ENCODE measurements around the gene CT45A9.
"Not testable (repeated sequence)": the region's sequence is repeated elsewhere in the genome, so short reads cannot be mapped to it uniquely, and the experiment has no call there.

The CT45A9 gene

GRCh38 chrX:135871712-135872111 is at the start of gene CT45A9:
CT45A9 (minus strand) TSS chrX:135871812; CDS start chrX:135868061, 3,751 bp downstream.
- not testable (repeated sequence) for H3K4me3 ChIP-seq (ENCODE audit: low read length); H3K4me1 ChIP-seq (ENCODE audit: control insufficient read depth, insufficient read depth, low read length); H3K36me3 ChIP-seq (ENCODE audit: control insufficient read depth, insufficient read depth, low read length); H3K9me3 ChIP-seq (ENCODE audit: control insufficient read depth, low read length); H3K27me3 ChIP-seq (ENCODE audit: control insufficient read depth, insufficient read depth, low read length); H3K9ac ChIP-seq (ENCODE audit: low read length)

DNA sequence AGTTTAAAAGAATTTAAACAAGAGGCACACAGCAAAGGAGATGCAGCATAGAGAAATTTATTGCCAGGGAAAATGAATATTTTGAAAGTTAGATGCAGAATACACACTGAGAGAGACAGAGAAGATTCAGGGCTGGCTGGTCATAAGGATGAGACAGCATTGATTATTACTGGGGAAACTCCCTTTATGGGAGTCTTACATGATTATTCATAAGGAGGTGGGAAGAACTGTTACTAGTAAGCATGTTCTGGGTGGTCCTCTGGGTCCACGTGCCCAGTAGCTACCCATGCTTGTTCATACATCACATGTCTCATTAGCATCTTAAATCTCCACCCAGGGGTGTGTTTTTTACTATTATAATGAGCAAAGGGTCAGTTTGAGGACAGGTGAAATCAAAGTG is 48.9 kb upstream of the CT45A9 start:
- not testable (repeated sequence) for H3K4me3 ChIP-seq (ENCODE audit: low read length); H3K36me3 ChIP-seq (ENCODE audit: control insufficient read depth, insufficient read depth, low read length); H3K4me1 ChIP-seq (ENCODE audit: control insufficient read depth, insufficient read depth, low read length); H3K9me3 ChIP-seq (ENCODE audit: control insufficient read depth, low read length); H3K27me3 ChIP-seq (ENCODE audit: control insufficient read depth, insufficient read depth, low read length); H3K9ac ChIP-seq (ENCODE audit: low read length)

DNA sequence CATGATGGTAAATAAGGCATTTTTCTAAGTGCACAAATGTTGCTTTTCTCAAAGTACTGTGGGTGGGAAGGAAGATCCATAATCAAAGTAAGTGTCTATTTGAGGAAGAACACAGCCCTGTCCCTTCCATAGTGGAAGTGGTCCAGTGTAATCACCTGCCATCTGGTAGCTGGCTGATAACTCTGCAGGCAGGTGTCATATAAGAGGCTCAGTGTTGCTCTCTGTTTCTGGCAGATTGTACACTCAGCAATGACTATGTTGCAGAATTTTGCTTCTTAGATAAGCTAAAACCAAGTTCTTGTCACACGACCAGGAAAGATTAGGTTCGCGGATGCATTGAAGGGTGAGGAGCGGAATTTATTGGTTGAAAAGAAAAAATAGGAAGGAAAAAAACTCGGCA is 42.8 kb upstream of the CT45A9 start:
- no peak overlapping the region for H3K9ac ChIP-seq (ENCODE audit: low read length)
- no peaks in the 10 kb centered on the region for H3K27me3 ChIP-seq (ENCODE audit: control insufficient read depth, insufficient read depth, low read length)
- no peaks in the 10 kb centered on the region for H3K4me1 ChIP-seq (ENCODE audit: control insufficient read depth, insufficient read depth, low read length)

DNA sequence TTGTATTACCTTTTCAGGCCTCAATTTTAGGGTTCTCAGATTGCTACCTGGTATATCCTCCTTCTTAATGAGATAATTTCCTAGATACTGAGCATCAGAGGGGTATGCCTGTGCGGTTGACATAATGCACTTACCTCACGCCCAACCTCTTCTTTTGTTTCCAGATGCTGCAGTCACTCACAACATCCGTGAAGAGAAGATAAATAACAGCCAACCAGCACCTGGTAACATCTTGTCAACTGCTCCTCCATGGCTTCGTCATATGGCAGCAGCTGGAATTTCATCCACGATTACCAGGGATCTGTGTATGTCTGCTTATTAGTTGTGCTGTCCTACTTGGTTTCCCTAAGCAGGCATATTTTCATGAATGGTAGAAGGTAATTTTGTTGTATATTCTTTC is 38.6 kb upstream of the CT45A9 start:
- no peaks in the 10 kb centered on the region for H3K36me3 ChIP-seq (ENCODE audit: control insufficient read depth, insufficient read depth, low read length)
- no peaks in the 10 kb centered on the region for H3K4me1 ChIP-seq (ENCODE audit: control insufficient read depth, insufficient read depth, low read length)
- H3K9ac ChIP-seq (ENCODE audit: low read length), result no peak overlapping the region
- H3K9me3 ChIP-seq (ENCODE audit: control insufficient read depth, low read length), result no peaks in the 10 kb centered on the region
- no peak overlapping the region for H3K4me3 ChIP-seq (ENCODE audit: low read length)
- H3K27me3 ChIP-seq (ENCODE audit: control insufficient read depth, insufficient read depth, low read length), result no peaks in the 10 kb centered on the region

More for the DNA sequence above, 42.8 kb upstream of the CT45A9 start:
- H3K36me3 ChIP-seq (ENCODE audit: control insufficient read depth, insufficient read depth, low read length), result no peaks in the 10 kb centered on the region
- no peaks in the 10 kb centered on the region for H3K9me3 ChIP-seq (ENCODE audit: control insufficient read depth, low read length)
- H3K4me3 ChIP-seq (ENCODE audit: low read length), result no peak overlapping the region

DNA sequence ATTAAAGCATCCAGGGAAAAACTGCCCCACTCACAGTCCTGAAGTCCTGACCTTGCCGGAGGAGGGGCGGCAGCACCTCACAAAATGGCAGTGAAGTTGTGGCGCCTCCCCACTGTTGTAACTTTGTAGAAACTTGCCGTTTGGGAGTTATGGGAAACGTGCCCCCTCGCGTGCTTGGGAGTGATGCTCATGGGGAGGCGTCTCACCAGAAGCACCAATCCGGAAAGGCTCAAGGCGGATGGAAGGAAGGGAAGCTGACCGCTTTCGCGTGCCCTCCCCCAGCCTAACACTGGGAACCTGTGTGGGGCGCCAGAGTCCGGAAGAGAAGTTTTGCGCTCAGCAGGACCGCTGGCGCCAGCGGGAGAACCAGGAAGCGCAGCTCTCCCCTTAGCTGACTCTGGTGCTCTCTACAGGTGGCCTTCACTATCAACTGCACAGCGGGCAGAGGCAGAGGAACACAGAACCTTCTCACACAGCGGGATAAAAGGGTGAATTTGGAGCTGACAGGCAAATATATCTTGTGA is 21.7 kb upstream of the CT45A9 start, which contains the start of the genes CT45A10 and SAGE1:
Gene CT45A10 (minus strand): TSS at position 151 of the 524 bp plus-strand sequence. CDS start 8,100 bp downstream, outside the sequence.
Gene SAGE1 (plus strand): TSS at position 423 of the 524 bp plus-strand sequence. CDS start 2,527 bp downstream, outside the sequence.
- Histone ChIP-seq H3K36me3 (ENCODE audit: control insufficient read depth, insufficient read depth, low read length) (no peaks in the 10 kb centered on the region), H3K9me3 (ENCODE audit: control insufficient read depth, low read length) (no peaks in the 10 kb centered on the region), H3K4me1 (ENCODE audit: control insufficient read depth, insufficient read depth, low read length) (no peaks in the 10 kb centered on the region), H3K27me3 (ENCODE audit: control insufficient read depth, insufficient read depth, low read length) (no peaks in the 10 kb centered on the region), H3K9ac (ENCODE audit: low read length) (no peak within 1 kb of the TSS), H3K4me3 (ENCODE audit: low read length) (no peak within 1 kb of the TSS)

DNA sequence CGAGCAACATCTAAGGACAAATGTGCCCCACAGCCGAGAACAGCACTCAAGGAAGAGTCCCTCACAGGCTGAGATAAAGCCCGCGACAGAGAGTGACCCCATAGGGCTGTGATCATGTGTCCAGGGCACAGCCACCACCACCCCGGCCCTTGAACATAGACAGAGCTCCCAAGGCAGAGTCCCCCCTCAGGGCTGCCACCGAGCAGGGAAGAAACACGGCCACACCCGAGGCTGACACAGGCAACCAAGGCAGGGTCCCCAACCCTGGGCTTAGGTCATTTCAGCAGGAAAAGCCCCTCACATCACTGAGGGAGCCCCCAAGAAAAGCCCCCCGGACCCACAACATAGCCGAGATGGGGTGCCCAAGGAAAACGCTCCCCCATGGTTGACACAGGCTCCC is 21.2 kb upstream of the CT45A9 start:
- H3K27me3 ChIP-seq (ENCODE audit: control insufficient read depth, insufficient read depth, low read length), result no peaks in the 10 kb centered on the region
- no peaks in the 10 kb centered on the region for H3K9me3 ChIP-seq (ENCODE audit: control insufficient read depth, low read length)
- H3K4me1 ChIP-seq (ENCODE audit: control insufficient read depth, insufficient read depth, low read length), result no peaks in the 10 kb centered on the region
- no peaks in the 10 kb centered on the region for H3K36me3 ChIP-seq (ENCODE audit: control insufficient read depth, insufficient read depth, low read length)
- no peak overlapping the region for H3K9ac ChIP-seq (ENCODE audit: low read length)
- no peak overlapping the region for H3K4me3 ChIP-seq (ENCODE audit: low read length)

DNA sequence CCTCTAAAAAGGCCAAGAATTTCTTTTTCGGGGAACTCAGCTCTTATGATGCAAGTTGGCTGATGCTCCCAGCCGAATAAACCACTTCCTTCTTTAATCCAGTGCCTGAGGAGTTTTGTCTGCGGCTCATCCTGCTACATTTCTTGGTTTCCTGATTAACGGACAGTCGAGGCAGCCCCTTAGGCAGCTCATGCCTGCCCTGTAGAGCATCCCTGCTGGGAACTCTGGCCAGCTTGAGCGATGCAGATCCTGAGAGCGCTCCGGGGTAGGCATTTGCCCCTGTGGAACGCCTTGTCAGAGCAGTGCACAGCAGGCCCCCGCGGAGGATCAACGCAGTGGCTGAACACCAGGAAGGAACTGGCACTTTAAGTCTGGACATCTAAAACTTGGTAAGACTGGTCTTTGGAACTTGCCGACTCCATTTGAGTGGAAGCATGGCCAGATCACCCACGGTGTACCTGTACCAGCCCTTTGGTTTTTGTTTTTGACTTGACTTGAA is 18.5 kb upstream of the CT45A9 start:
- H3K9ac ChIP-seq (ENCODE audit: low read length), result no peak overlapping the region
- no peaks in the 10 kb centered on the region for H3K27me3 ChIP-seq (ENCODE audit: control insufficient read depth, insufficient read depth, low read length)
- no peaks in the 10 kb centered on the region for H3K9me3 ChIP-seq (ENCODE audit: control insufficient read depth, low read length)
- H3K36me3 ChIP-seq (ENCODE audit: control insufficient read depth, insufficient read depth, low read length), result no peaks in the 10 kb centered on the region
- no peak overlapping the region for H3K4me3 ChIP-seq (ENCODE audit: low read length)
- no peaks in the 10 kb centered on the region for H3K4me1 ChIP-seq (ENCODE audit: control insufficient read depth, insufficient read depth, low read length)

GRCh38 chrX:135888976-135889375 is 17.4 kb upstream of the CT45A9 start:
- H3K27me3 ChIP-seq (ENCODE audit: control insufficient read depth, insufficient read depth, low read length); H3K4me3 ChIP-seq (ENCODE audit: low read length); H3K9me3 ChIP-seq (ENCODE audit: control insufficient read depth, low read length): not testable (repeated sequence)

DNA sequence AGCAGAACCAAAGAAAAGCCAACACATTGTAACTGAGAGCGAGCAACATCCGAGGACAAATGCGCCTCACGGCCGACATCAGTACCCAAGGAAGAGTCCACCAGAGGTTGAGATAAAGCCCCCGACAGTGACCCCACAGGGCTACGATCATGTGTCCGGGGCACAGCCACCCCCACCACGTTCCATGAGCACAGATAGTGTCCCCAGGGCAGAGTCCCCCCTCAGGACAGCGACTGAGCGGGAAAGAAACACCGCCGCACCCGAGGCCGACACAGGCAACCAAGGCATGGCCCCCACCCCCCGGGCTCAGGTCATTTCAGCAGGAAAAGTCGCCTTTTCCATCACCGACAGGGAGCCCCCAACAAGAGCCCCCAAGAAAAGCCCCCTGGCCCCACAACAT is 16.6 kb upstream of the CT45A9 start:
- H3K9ac ChIP-seq (ENCODE audit: low read length); H3K4me3 ChIP-seq (ENCODE audit: low read length); H3K9me3 ChIP-seq (ENCODE audit: control insufficient read depth, low read length); H3K36me3 ChIP-seq (ENCODE audit: control insufficient read depth, insufficient read depth, low read length); H3K4me1 ChIP-seq (ENCODE audit: control insufficient read depth, insufficient read depth, low read length); H3K27me3 ChIP-seq (ENCODE audit: control insufficient read depth, insufficient read depth, low read length): not testable (repeated sequence)

More at GRCh38 chrX:135888976-135889375, 17.4 kb upstream of the CT45A9 start:
- H3K9ac ChIP-seq (ENCODE audit: low read length); H3K36me3 ChIP-seq (ENCODE audit: control insufficient read depth, insufficient read depth, low read length); H3K4me1 ChIP-seq (ENCODE audit: control insufficient read depth, insufficient read depth, low read length): not testable (repeated sequence)

DNA sequence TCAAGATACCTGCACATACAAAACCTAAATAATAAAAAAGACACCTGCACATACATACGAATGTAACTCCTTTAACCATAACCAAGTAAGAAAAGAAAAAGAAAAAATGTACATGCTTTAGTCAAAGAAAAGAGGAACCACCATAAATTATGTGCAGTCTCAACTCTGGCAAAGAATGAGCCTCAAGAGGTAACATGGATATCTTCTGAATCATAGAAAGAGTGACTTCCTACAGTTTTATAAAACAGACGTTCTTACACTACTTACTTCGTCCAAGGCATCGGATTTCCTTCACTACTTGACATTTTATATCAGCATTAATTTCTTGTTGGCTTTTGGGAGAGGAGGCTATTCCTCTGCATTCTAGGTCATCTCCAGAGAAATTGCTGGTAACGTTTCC is 11.1 kb upstream of the CT45A9 start:
- not testable (repeated sequence) for H3K9ac ChIP-seq (ENCODE audit: low read length); H3K36me3 ChIP-seq (ENCODE audit: control insufficient read depth, insufficient read depth, low read length); H3K4me1 ChIP-seq (ENCODE audit: control insufficient read depth, insufficient read depth, low read length); H3K9me3 ChIP-seq (ENCODE audit: control insufficient read depth, low read length); H3K27me3 ChIP-seq (ENCODE audit: control insufficient read depth, insufficient read depth, low read length); H3K4me3 ChIP-seq (ENCODE audit: low read length)

DNA sequence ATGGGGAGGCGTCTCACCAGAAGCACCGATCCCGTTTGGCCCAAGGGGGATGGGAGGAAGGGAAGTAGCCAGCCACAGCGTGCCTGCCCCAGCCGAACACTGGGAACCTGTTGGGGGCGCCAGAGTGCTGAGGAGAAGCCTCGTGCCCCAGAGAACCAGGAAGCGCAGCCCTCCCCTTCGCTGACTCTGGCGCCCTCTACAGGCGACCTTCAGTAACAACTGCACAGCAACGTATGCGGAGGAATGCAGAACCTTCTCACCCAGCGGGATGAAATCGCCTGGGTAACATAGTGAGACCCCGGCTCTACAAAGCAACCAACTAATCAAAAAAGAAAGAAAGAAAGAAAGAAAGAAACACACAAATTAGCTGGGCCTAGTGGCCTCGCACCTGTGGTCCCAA is 17.2 kb downstream of the CT45A9 start, which contains the start of gene CT45A8:
Gene CT45A8 (minus strand): TSS at position 101 of the 400 bp plus-strand sequence. CDS start 3,755 bp downstream, outside the sequence.
- H3K9me3 ChIP-seq (ENCODE audit: control insufficient read depth, low read length); H3K4me1 ChIP-seq (ENCODE audit: control insufficient read depth, insufficient read depth, low read length); H3K4me3 ChIP-seq (ENCODE audit: low read length); H3K9ac ChIP-seq (ENCODE audit: low read length); H3K27me3 ChIP-seq (ENCODE audit: control insufficient read depth, insufficient read depth, low read length); H3K36me3 ChIP-seq (ENCODE audit: control insufficient read depth, insufficient read depth, low read length): not testable (repeated sequence)

- not testable (repeated sequence) for H3K9ac ChIP-seq (ENCODE audit: low read length); H3K4me3 ChIP-seq (ENCODE audit: low read length); H3K9me3 ChIP-seq (ENCODE audit: control insufficient read depth, low read length); H3K4me1 ChIP-seq (ENCODE audit: control insufficient read depth, insufficient read depth, low read length); H3K27me3 ChIP-seq (ENCODE audit: control insufficient read depth, insufficient read depth, low read length); H3K36me3 ChIP-seq (ENCODE audit: control insufficient read depth, insufficient read depth, low read length)
Observed at GRCh38 chrX:135837180-135837579, 34.4 kb downstream of the CT45A9 start, which contains the start of gene CT45A7. CT45A7 (minus strand) TSS chrX:135837280; CDS start chrX:135833533, 3,747 bp downstream.

DNA sequence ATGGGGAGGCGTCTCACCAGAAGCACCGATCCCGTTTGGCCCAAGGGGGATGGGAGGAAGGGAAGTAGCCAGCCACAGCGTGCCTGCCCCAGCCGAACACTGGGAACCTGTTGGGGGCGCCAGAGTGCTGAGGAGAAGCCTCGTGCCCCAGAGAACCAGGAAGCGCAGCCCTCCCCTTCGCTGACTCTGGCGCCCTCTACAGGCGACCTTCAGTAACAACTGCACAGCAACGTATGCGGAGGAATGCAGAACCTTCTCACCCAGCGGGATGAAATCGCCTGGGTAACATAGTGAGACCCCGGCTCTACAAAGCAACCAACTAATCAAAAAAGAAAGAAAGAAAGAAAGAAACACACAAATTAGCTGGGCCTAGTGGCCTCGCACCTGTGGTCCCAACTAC is 51.7 kb downstream of the CT45A9 start, which contains the start of gene CT45A2:
Gene CT45A2 (minus strand): TSS at position 101 of the 400 bp plus-strand sequence. CDS start 3,747 bp downstream, outside the sequence.
- H3K36me3 ChIP-seq (ENCODE audit: control insufficient read depth, insufficient read depth, low read length); H3K9ac ChIP-seq (ENCODE audit: low read length); H3K4me3 ChIP-seq (ENCODE audit: low read length); H3K4me1 ChIP-seq (ENCODE audit: control insufficient read depth, insufficient read depth, low read length); H3K27me3 ChIP-seq (ENCODE audit: control insufficient read depth, insufficient read depth, low read length); H3K9me3 ChIP-seq (ENCODE audit: control insufficient read depth, low read length): not testable (repeated sequence)
